Measurements from ENCODE around the gene FIP1L1.

GRCh38 chr4:53507671-53508286, 130.3 kb downstream of the FIP1L1 start:
- TF ChIP-seq CTCF (conservative IDR thresholded peaks at IDR 0.05; ENCODE audit: low read length) (no peak), EZH2phosphoT487 (IDR thresholded peaks at IDR 0.05; ENCODE audit: borderline replicate concordance) (no peak)

Measured in Loucy (cell line).